Measurements from ENCODE around the gene SECTM1. TPM values are rescaled to one million over a fixed set of nuclear protein-coding genes. Genes with fewer than 3 reads are reported as not detected.
A peak's percentile ranks its signal among the peaks of the same experiment; 100 is the strongest.

Gene SECTM1
- polyA plus RNA-seq, 2 of the 4 experiments (the other 2 are of a cell fraction): 0.22 to 2.0 TPM

- TF ChIP-seq CTCF (IDR thresholded peaks at IDR 0.05): no peak
- no peak for TF ChIP-seq MAFK (IDR thresholded peaks at IDR 0.05; ENCODE audit: partially characterized antibody)
- TF ChIP-seq FOXS1 (CRISPR knock-in tag; IDR thresholded peaks at IDR 0.05): no peak
- TF ChIP-seq E2F6 (IDR thresholded peaks at IDR 0.05; ENCODE audit: borderline replicate concordance, low read depth): peak; percentile 68
- no peak for TF ChIP-seq ELK1 (IDR thresholded peaks at IDR 0.05; ENCODE audit: low read depth, low read length)
- TF ChIP-seq NFE2L2 (conservative IDR thresholded peaks at IDR 0.05; ENCODE audit: low read length): no peak
- TF ChIP-seq HOXA7 (CRISPR knock-in tag; IDR thresholded peaks at IDR 0.05): no peak; the same call in 1 of the 2 replicates
- TF ChIP-seq USF2 (IDR thresholded peaks at IDR 0.05): peak; percentile 99
- TF ChIP-seq ATOH8 (CRISPR knock-in tag; IDR thresholded peaks at IDR 0.05; ENCODE audit: low read depth): peak; percentile 17
- no peak for TF ChIP-seq PBX3 (IDR thresholded peaks at IDR 0.05)
- no peak for TF ChIP-seq ZNF302 (CRISPR knock-in tag; IDR thresholded peaks at IDR 0.05)
- no peak for TF ChIP-seq TFCP2L1 (CRISPR knock-in tag; IDR thresholded peaks at IDR 0.05)
- TF ChIP-seq HDAC2 (IDR thresholded peaks at IDR 0.05): peak; percentile 60; the same call in 1 of the 2 replicates
- no peak for TF ChIP-seq ZSCAN20 (CRISPR knock-in tag; IDR thresholded peaks at IDR 0.05)
- no peak for TF ChIP-seq SREBF2 (IDR thresholded peaks at IDR 0.05)
- no peak for TF ChIP-seq ZC3H11A (IDR thresholded peaks at IDR 0.05)
- peak; percentile 49; the same call in 1 of the 2 replicates for TF ChIP-seq TP53 (CRISPR knock-in tag; IDR thresholded peaks at IDR 0.05)
- TF ChIP-seq HOXB13 (CRISPR knock-in tag; IDR thresholded peaks at IDR 0.05; ENCODE audit: low read depth): no peak
- TF ChIP-seq NPAS2 (CRISPR knock-in tag; IDR thresholded peaks at IDR 0.05; ENCODE audit: borderline replicate concordance): no peak
- TF ChIP-seq SMC3 (IDR thresholded peaks at IDR 0.05): no peak
- TF ChIP-seq RNF2 (IDR thresholded peaks at IDR 0.05; ENCODE audit: borderline replicate concordance, low read depth): no peak
- no peak for TF ChIP-seq NR3C1 (IDR thresholded peaks at IDR 0.05)
- TF ChIP-seq FOSB (CRISPR knock-in tag; IDR thresholded peaks at IDR 0.05): 0 out of 2 replicates have a peak, but pooled peaks have one; percentile 0
- no peak for TF ChIP-seq HES2 (IDR thresholded peaks at IDR 0.05)
- no peak for TF ChIP-seq EP300 (IDR thresholded peaks at IDR 0.05)
- 0 out of 2 replicates have a peak, but pooled peaks have one; percentile 11 for TF ChIP-seq HOXB5 (CRISPR knock-in tag; IDR thresholded peaks at IDR 0.05)
- TF ChIP-seq CBX2 (IDR thresholded peaks at IDR 0.05; ENCODE audit: borderline replicate concordance, low read depth): no peak
- TF ChIP-seq REST (IDR thresholded peaks at IDR 0.05): peak; percentile 45; the same call in 1 of the 2 replicates
- peak; percentile 97 for TF ChIP-seq PHF8 (IDR thresholded peaks at IDR 0.05; ENCODE audit: borderline replicate concordance, low read depth)
- TF ChIP-seq POLR2A (IDR thresholded peaks at IDR 0.05; ENCODE audit: low read length): peak; percentile 95
- TF ChIP-seq JUNB (IDR thresholded peaks at IDR 0.05): no peak
- no peak for TF ChIP-seq RCOR1 (IDR thresholded peaks at IDR 0.05; ENCODE audit: low read depth, low read length)
Measured at GRCh38 chr17:82292251-82293154, 41.1 kb downstream of the SECTM1 start (continued).
